ENCODE data around the gene PEX6. TPM values are rescaled to one million over a fixed set of nuclear protein-coding genes. Genes with fewer than 3 reads are reported as not detected.

Gene PEX6
- total and polyA plus RNA-seq, 2 donors (not counting 3 experiments of a cell fraction or from before 2014, with no cell fraction given): 9.9 to 11.2 TPM

DNA sequence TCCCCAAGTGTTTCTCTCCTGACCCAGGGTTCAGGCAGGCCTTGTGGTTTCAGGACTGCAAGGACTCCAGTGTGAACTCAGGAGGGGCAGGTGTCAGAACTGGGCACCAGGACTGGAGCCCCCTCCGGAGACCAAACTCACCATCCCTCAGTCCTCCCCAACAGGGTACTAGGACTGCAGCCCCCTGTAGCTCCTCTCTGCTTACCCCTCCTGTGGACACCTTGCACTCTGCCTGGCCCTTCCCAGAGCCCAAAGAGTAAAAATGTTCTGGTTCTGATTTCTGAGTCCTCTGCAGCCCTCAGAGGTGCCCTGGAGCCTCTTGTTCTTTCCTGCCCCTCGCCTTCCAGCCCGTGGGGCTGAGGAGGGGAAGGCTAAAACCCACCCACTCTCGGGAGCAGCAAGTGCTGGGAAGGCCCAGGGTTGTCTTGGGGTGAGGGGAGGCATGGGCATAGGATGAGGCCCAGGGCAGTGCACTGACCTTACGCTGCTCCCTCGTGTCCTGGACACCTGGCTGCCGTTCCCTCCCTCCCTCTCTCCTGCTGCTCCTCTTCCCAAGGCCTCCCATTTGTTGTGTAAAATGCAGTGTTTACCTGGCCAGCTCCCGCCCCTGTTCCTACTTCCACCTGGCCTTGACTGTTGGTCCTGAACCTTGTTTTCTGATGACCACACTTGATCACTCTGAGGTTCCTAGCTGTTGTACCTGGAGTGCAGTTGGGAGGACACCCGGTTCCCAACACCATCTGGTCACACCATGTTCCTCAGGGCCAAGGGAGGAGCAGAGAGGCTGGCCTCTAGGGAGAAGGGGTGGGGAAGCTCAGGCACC is 39.8 kb downstream of the PEX6 start:
- no peak overlapping the region for H3K27ac ChIP-seq (ENCODE audit: insufficient read depth, low read depth, low read length)
- H2AFZ ChIP-seq (ENCODE audit: low read depth, low read length): no peak overlapping the region
- H3K9me1 ChIP-seq (replicated peaks; ENCODE audit: control insufficient read depth, extremely low read depth, insufficient read depth, low read length): no peaks in the 10 kb centered on the region
- no peak for TF ChIP-seq EZH2 (IDR thresholded peaks at IDR 0.05; ENCODE audit: borderline replicate concordance, low read depth, low read length, severe bottlenecking)
- TF ChIP-seq JUN (IDR thresholded peaks at IDR 0.05; ENCODE audit: borderline replicate concordance, insufficient read depth, insufficient read length, low read depth): no peak
- no peak for TF ChIP-seq GATA2 (IDR thresholded peaks at IDR 0.05; ENCODE audit: insufficient read depth, insufficient read length, low read depth, low read length)
- TF ChIP-seq, protein P1, sequence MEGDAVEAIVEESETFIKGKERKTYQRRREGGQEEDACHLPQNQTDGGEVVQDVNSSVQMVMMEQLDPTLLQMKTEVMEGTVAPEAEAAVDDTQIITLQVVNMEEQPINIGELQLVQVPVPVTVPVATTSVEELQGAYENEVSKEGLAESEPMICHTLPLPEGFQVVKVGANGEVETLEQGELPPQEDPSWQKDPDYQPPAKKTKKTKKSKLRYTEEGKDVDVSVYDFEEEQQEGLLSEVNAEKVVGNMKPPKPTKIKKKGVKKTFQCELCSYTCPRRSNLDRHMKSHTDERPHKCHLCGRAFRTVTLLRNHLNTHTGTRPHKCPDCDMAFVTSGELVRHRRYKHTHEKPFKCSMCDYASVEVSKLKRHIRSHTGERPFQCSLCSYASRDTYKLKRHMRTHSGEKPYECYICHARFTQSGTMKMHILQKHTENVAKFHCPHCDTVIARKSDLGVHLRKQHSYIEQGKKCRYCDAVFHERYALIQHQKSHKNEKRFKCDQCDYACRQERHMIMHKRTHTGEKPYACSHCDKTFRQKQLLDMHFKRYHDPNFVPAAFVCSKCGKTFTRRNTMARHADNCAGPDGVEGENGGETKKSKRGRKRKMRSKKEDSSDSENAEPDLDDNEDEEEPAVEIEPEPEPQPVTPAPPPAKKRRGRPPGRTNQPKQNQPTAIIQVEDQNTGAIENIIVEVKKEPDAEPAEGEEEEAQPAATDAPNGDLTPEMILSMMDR (IDR thresholded peaks at IDR 0.05; ENCODE audit: extremely low read depth in 1 of 2, insufficient read depth in 1 of 2, low read depth in 1 of 2, low read length in 2 of 2): no peak
- no peak for TF ChIP-seq MYC (IDR thresholded peaks at IDR 0.05; ENCODE audit: low read depth, low read length)
- no peak for TF ChIP-seq POLR2A (IDR thresholded peaks at IDR 0.05; ENCODE audit: low read depth, low read length)
- TF ChIP-seq FOS (IDR thresholded peaks at IDR 0.05; ENCODE audit: borderline replicate concordance, insufficient read depth, low read length): no peak
- TF ChIP-seq, protein P2, sequence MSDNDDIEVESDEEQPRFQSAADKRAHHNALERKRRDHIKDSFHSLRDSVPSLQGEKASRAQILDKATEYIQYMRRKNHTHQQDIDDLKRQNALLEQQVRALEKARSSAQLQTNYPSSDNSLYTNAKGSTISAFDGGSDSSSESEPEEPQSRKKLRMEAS (IDR thresholded peaks at IDR 0.05; ENCODE audit: insufficient read depth, insufficient read length): no peak
- TF ChIP-seq POLR2AphosphoS5 (IDR thresholded peaks at IDR 0.05; ENCODE audit: insufficient read depth, low read depth, low read length): no peak
- dilution Hi-C loops (cut with MboI; ENCODE audit: extremely low pct_ligation_motif_present, low sequenced_read_pairs) (no loop called here), intact Hi-C loops (cut with micrococcal nuclease) (no loop called here)
- CTCF ChIA-PET: interaction anchor here (1.3 to 1.4 kb wide), 2 partner anchors 10 to 28 kb away, joined by 3 to 5 read pairs; partner anchors contain the start of gene CNPY3
- DNase-seq (ENCODE audit: low read depth, low spot score) (no peak), FAIRE-seq (no peak)
- H3K9me3 ChIP-seq (replicated peaks; ENCODE audit: control insufficient read depth, insufficient read depth, low read length): no peaks in the 10 kb centered on the region
- POLR2A ChIA-PET: no interaction called here
- no peak overlapping the region for H3K4me3 ChIP-seq (replicated peaks in 1 of 3; ENCODE audit: insufficient read depth in 1 of 3, low read depth in 1 of 3, low read length in 3 of 3)
- H3K9ac ChIP-seq (replicated peaks; ENCODE audit: extremely low read depth, insufficient read depth, low read length): no peak overlapping the region
- H4K20me1 ChIP-seq (replicated peaks; ENCODE audit: control insufficient read depth, extremely low read depth, insufficient read depth, low read length): no peaks in the 10 kb centered on the region
- peaks cover 5 to 38% of the 10 kb centered on the region in 2 experiments for H3K36me3 ChIP-seq (ENCODE audit: control insufficient read depth in 2 of 2, extremely low read depth in 1 of 2, insufficient read depth in 2 of 2, low read length in 2 of 2)
- H3K4me1 ChIP-seq (ENCODE audit: control insufficient read depth, extremely low read depth, insufficient read depth, low read length): peaks cover 9% of the 10 kb centered on the region
- no peaks in the 10 kb centered on the region for H3K27me3 ChIP-seq (ENCODE audit: control insufficient read depth in 2 of 2, insufficient read depth in 2 of 2, low read length in 2 of 2)
- H3K79me2 ChIP-seq (ENCODE audit: control insufficient read depth, insufficient read depth, low read length): peaks cover 2% of the 10 kb centered on the region
- BruUV-seq (replicated peaks): no TSS peak
- H3K4me2 ChIP-seq (ENCODE audit: insufficient read depth, low read length): no peak overlapping the region

Measured in endothelial cell of umbilical vein (primary cell).